HUDEP-2 (cell line): ENCODE data around the gene TSPAN14.
"Not testable (repeated sequence)": the region's sequence is repeated elsewhere in the genome, so short reads cannot be mapped to it uniquely, and the experiment has no call there.

Source experiments
- DNase-seq, 76 experiments: peaks; one replicate each; lab custom pipeline; 2025; ENCODE audit not compliant: unreplicated experiment in 76 of 76; lab: John Stamatoyannopoulos, UW

The TSPAN14 gene

GRCh38 chr10:80465839-80466590, 11.9 kb downstream of the TSPAN14 start:
- peak in 2 of 76 experiments; percentile 3 to 31 for DNase-seq

GRCh38 chr10:80466724-80467326, 12.7 kb downstream of the TSPAN14 start:
- peak in 24 of 76 experiments; percentile 14 to 61 (median 40) for DNase-seq

GRCh38 chr10:80468002-80468401, 13.9 kb downstream of the TSPAN14 start:
- peak in 53 of 76 experiments; percentile 12 to 67 (median 41) for DNase-seq

- DNase-seq: no peak
Measured at GRCh38 chr10:80468806-80469421, 14.8 kb downstream of the TSPAN14 start.

- DNase-seq: no peak
Measured at GRCh38 chr10:80470266-80470665, 16.2 kb downstream of the TSPAN14 start.

- DNase-seq: no peak
Measured at GRCh38 chr10:80471001-80471400, 16.9 kb downstream of the TSPAN14 start.

- DNase-seq: no peak
Measured at GRCh38 chr10:80471715-80472233, 17.7 kb downstream of the TSPAN14 start.

GRCh38 chr10:80472234-80473095, 18.4 kb downstream of the TSPAN14 start:
- no peak for DNase-seq

DNA sequence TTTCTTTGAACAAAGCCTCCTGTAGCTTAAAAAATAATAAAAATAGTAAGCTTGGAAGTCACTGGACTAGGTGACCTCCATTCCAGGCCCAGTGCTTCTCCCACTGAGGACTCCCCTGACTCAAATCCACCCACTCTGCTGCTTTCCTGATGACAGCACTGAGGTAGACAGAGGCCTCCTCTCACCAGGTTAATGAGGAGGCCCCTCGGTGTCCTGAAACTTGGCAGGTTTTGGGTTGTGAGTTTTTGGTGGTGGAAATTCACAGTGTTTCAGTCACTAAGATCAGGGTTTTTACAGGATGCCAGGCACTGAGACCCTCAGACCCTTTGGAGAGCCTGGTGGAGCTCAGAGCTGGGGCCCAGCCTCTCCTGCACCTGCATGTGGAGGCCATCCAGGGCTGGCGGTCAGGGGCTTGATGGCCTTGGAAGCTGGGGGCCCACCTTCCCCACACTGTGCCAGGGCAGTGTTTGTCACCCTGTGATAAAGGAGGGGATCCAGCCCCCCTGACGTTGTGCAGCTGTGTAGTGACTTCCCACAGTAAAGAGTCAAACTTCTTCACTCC, 19.1 kb downstream of the TSPAN14 start:
- DNase-seq: no peak

GRCh38 chr10:80473692-80474596, 19.8 kb downstream of the TSPAN14 start:
- no peak for DNase-seq

DNA sequence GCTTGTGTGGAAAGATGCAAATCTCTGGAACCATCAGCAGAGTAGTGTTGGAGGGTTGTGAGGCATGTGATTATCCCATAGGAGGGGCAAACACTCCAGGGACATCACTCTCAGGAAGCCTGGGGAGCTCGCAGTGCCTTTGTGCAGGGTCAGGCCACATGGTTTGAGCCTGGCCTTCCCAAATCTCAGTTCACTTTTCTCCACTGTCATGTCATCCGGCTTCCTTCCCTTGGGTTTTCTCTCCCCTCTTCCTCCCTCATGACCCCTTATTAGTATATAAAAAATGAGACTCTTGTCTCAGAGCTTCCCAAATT, 20.4 kb downstream of the TSPAN14 start:
- no peak for DNase-seq

- DNase-seq: peak in 11 of 76 experiments; percentile 13 to 35 (median 22)
Measured at GRCh38 chr10:80474941-80475340, 20.8 kb downstream of the TSPAN14 start.

DNA sequence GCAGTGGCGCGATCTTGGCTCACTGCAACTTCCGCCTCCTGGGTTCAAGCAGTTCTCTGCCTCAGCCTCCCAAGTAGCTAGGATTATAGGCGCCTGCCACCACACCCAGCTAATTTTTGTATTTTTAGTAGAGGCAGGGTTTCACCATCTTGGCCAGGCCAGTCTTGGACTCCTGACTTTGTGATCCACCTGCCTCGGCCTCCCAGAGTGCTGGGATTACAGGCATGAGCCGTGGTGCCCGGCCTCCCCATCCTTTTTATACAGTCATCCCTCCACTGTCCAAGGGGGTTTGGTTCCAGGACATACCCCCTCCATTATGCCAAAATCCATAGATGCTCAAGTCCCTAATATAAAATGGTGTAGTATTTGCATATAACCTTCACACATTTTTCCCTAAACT, 21.5 kb downstream of the TSPAN14 start:
- DNase-seq: not testable (repeated sequence)

DNA sequence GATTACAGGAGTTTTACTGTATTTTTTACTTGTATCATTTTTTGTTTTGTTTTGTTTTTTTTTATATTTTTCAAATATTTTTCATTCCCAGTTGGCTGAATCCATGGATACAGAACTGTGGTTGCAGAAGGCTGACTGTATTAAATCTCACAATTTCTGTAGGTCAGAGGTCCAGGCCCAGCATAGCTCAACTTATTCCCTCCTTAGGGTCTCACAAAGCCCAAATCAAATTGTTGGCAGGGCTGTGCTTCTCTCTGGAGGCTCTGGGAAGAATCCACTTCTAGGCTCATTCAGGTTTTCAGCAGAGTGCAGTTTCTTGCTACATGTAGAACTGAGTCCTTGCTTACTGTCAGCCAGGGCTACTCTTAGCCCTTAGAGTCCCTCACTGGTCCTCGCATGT, 22.6 kb downstream of the TSPAN14 start:
- no peak for DNase-seq

DNA sequence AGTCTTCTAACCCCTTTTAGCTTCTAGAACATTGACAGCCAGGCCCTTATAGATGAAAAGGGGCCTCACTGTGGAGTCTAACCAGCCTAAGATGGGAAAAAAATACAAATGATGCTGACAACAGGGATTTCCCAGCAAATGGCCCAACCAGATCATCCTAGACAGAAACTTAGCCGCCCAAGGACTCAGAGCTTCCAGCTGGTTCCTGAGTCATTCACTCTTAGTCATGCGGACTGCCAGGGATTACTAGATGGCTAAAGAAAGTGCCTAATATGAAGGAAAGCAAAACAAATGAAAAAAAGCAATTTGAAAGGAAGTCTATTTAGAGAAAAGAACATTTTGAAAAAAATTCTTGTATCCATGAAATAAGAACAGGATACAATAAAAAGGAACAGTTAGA, 23.7 kb downstream of the TSPAN14 start:
- DNase-seq: no peak

- not testable (repeated sequence) for DNase-seq
Measured at GRCh38 chr10:80480373-80480772, 26.3 kb downstream of the TSPAN14 start.

- DNase-seq: no peak
Measured at GRCh38 chr10:80480852-80481251, 26.7 kb downstream of the TSPAN14 start.

DNA sequence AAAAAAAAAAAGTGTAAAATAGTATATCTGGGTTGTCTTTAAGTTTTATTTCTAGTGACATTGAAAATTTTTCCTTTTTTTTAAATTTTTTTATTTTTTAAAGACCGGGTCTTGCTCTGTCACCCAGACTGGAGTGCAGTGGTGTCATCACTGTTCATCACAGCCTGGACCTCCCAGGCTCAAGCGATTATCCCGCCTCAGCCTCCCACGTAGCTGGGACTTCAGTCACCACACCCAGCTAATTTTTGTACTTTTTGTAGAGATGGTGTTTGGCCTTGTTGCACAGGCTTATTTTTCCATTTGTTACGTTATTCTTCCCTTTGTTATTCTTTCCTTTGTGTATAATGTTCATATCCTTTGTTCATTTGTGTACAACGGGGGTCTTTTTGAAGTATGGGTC, 30.1 kb downstream of the TSPAN14 start:
- DNase-seq: peak in 9 of 76 experiments; percentile 8 to 36 (median 22)

DNA sequence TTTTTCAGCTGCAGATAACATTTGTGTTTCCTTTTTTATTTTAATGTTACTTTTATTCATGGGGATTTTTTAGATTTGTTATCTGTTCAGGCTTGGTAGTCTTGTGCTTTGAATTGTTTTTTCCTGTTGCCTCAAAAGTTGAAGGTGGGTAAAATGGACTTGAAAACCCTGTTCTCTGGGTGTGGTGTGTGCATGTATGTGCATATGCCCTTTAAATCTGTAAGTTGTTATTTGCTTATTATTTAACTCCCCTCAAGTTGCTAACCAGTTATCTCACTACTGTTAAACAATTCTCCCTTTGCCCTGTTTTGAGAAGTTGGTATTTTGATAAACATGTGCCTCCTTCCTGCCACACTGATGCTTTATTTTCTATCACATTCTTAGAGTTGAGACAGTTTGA, 30.6 kb downstream of the TSPAN14 start:
- no peak for DNase-seq
